Ovary (tissue), 9 donors: ENCODE measurements around the gene REV1. TPM values are rescaled to one million over a fixed set of nuclear protein-coding genes. Genes with fewer than 3 reads are reported as not detected.
"Not testable (repeated sequence)": the region's sequence is repeated elsewhere in the genome, so short reads cannot be mapped to it uniquely, and the experiment has no call there.

Experiments used
- DNase-seq, 5 donors: peaks; one replicate each; pipeline ENCODE4 v3.0.0-alpha.2; 2019 to 2020
- H3K27ac ChIP-seq, 2 donors: fragments of 200-600 bp; one replicate each; pipeline versions ENCODE4 v1.5.1 to v1.8.0; 2019 to 2022
- H3K27me3 ChIP-seq: fragments of 200-600 bp; one replicate; pipeline ENCODE4 v1.8.0; 2022
- H3K36me3 ChIP-seq: fragments of 200-600 bp; sonication (generic); one replicate; pipeline ENCODE4 v1.5.1; 2019
- H3K4me1 ChIP-seq: one replicate; pipeline ENCODE4 v1.8.1; 2013; ENCODE audit warnings: mild to moderate bottlenecking, moderate library complexity; ENCODE audit not compliant: insufficient read depth
- H3K4me3 ChIP-seq: fragments of 200-600 bp; sonication (generic); one replicate; pipeline ENCODE4 v1.5.1; 2017
- H3K9me3 ChIP-seq, 2 donors: fragments of 200-600 bp in 1 of 2; sonication (generic) in 1 of 2; one replicate each; pipeline versions ENCODE4 v1.5.1 to v1.8.1; 2013 to 2019; ENCODE audit warnings: mild to moderate bottlenecking in 1 of 2, moderate library complexity in 1 of 2
- CTCF ChIP-seq, 3 donors: fragments of 450-650 bp in 2 of 3; fragments of 200-600 bp in 1 of 3; IDR thresholded peaks; one replicate each; pipeline versions ENCODE4 v1.5.1 to v1.8.0; 2016 to 2022; ENCODE audit warnings: antibody characterized with exemption in 3 of 3, mild to moderate bottlenecking in 1 of 3
- EP300 ChIP-seq: sonication (generic); formaldehyde crosslinking; IDR thresholded peaks from one replicate; pipeline ENCODE4 v1.6.1; 2017; ENCODE audit warnings: antibody characterized with exemption
- POLR2A ChIP-seq: fragments of 450-650 bp; IDR thresholded peaks from one replicate; pipeline ENCODE4 v1.6.1; 2017; ENCODE audit warnings: antibody characterized with exemption, mild to moderate bottlenecking, moderate library complexity
- WGBS, 3 donors: extraction: QIAGEN DNeasy Blood & Tissue Kit in 1 of 3; methylation state at CpG; one replicate each; pipeline versions ENCODE4 v1.1.5 to v1.1.7; 2013 to 2017; 5-methylcytosine and 5-hydroxymethylcytosine counted together
- intact Hi-C, 4 donors: fragments of 100-400 bp; cut with DNase I; formaldehyde crosslinking; loops; one replicate each; pipeline versions ENCODE4 v1.11.0 to v1.15.1; 2022 to 2023
- polyA plus RNA-seq, 2 donors: library from polyadenylated mRNA; stranded (reverse); fragments of 200-250 nt in 1 of 2; fragments of 350-450 nt in 1 of 2; fragmentation: Illumina TruSeq in 1 of 2; extraction: RNeasy Lipid Tissue Mini Kit (QIAGEN cat#74804) in 1 of 2; gene quantifications; one replicate each; pipeline ENCODE4 v1.2.3, GENCODE V29; 2013 to 2014
- total RNA-seq, 7 donors: library from RNA; depleted of rRNA in 2 of 7; stranded (reverse); fragments of >200 nt in 2 of 7; fragmentation: NEBNext Ultra II Directional in 3 of 7; extraction: Animal tissue kit (Norgen Biotek cat#: 25700) in 3 of 7; gene quantifications; one replicate each; pipeline versions ENCODE4 v1.1.0 to v1.2.4, GENCODE V29; 2016 to 2023
- donor health status: DM: no; HTN: no; CAD: no; lungs with moderate emphysema.
- donor health status: DM: no; HTN: no; CAD: no.
- donor health status: Bipolar disorder and iron deficiency.
- donor health status: DM: yes; HTN: yes; CAD: no.
- donor health status: DM: no; HTN: no; CAD: no.
- donor health status: DM: yes; HTN: yes; CAD: no.

The REV1 gene
- total and polyA plus RNA-seq, 9 donors, result 25.4 to 63.3 (median 43.6) TPM

GRCh38 chr2:99507937-99508818 lies 18.4 kb upstream of the REV1 start:
- H3K4me1 ChIP-seq, result peaks cover 1% of the 10 kb centered on the region
- no peak overlapping the region for H3K27ac ChIP-seq
- no peak for DNase-seq
- H3K27me3 ChIP-seq, result no peaks in the 10 kb centered on the region
- no peaks in the 10 kb centered on the region for H3K36me3 ChIP-seq
- intact Hi-C loops, result no loop called here
- WGBS, 3 donors, result 86 to 89% (median 88%) methylated on average over 7 of the region's 7 CpGs
- no peaks in the 10 kb centered on the region for H3K9me3 ChIP-seq
- no peak for TF ChIP-seq CTCF (IDR thresholded peaks at IDR 0.05)
- TF ChIP-seq POLR2A, result no peak
- no peak for TF ChIP-seq EP300
- no peak overlapping the region for H3K4me3 ChIP-seq

- WGBS, 3 donors, result 37 to 46% (median 43%) methylated on average over 4 of the region's 4 CpGs
- Histone ChIP-seq H3K27ac (no peak overlapping the region), H3K36me3 (no peaks in the 10 kb centered on the region), H3K27me3 (no peaks in the 10 kb centered on the region), H3K9me3 (no peaks in the 10 kb centered on the region), H3K4me1 (no peaks in the 10 kb centered on the region), H3K4me3 (no peak overlapping the region)
- DNase-seq, result no peak
- intact Hi-C loops, result no loop called here
- TF ChIP-seq POLR2A, result no peak
Measured at GRCh38 chr2:99504844-99505584, 15.2 kb upstream of the REV1 start.

GRCh38 chr2:99503662-99504416 lies 14.0 kb upstream of the REV1 start:
- H3K9me3 ChIP-seq, H3K36me3 ChIP-seq, H3K4me1 ChIP-seq, H3K27ac ChIP-seq, H3K27me3 ChIP-seq, intact Hi-C loops, DNase-seq, H3K4me3 ChIP-seq: not testable (repeated sequence)
- 86 to 90% (median 89%) methylated on average over 8 of the region's 8 CpGs for WGBS, 3 donors

GRCh38 chr2:99496021-99496420 lies 6.2 kb upstream of the REV1 start:
- Histone ChIP-seq H3K4me1 (no peaks in the 10 kb centered on the region), H3K27me3 (no peaks in the 10 kb centered on the region), H3K36me3 (no peaks in the 10 kb centered on the region), H3K27ac (no peak overlapping the region), H3K9me3 (no peaks in the 10 kb centered on the region), H3K4me3 (no peak overlapping the region)
- TF ChIP-seq POLR2A (no peak), EP300 (no peak), CTCF (IDR thresholded peaks at IDR 0.05) (no peak)
- intact Hi-C loops, result loop anchor here in 2 of 4 donors (5.0 to 10.0 kb wide), 2 partner anchors 154 to 161 kb away; partner anchors contain the start of genes EIF5B (in 1 of the 2) and TXNDC9 (in 1 of the 2)
- no peak for DNase-seq
- WGBS, 3 donors, result 77 to 91% (median 87%) methylated on average over 2 of the region's 2 CpGs
